Measurements from ENCODE around the gene TRANK1.

DNA sequence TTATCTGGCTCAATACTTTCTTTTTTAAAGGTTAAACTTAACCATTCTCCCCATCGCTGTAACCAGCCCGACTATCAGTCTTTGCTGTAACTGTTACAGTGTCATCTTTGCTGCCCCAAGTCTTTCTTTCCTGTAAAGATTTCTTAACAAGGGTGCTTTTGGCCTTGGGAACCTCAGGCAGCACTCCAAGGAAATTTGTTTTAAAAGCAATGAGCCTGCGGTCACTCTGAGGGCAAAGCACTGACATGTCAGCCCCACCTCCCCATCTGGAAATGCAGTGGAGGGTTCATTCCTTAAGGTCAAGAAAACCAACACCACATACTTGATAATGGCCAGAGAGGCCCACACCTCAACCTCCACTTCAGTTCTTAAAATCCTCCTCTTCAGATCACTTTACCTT is 3.2 kb downstream of the TRANK1 start:
- TF ChIP-seq EZH2phosphoT487 (IDR thresholded peaks at IDR 0.05; ENCODE audit: low read length) (no peak), EZH2 (optimal IDR thresholded peaks at IDR 0.05; ENCODE audit: low read depth, low read length) (no peak)
- TF ChIP-seq, protein P1, sequence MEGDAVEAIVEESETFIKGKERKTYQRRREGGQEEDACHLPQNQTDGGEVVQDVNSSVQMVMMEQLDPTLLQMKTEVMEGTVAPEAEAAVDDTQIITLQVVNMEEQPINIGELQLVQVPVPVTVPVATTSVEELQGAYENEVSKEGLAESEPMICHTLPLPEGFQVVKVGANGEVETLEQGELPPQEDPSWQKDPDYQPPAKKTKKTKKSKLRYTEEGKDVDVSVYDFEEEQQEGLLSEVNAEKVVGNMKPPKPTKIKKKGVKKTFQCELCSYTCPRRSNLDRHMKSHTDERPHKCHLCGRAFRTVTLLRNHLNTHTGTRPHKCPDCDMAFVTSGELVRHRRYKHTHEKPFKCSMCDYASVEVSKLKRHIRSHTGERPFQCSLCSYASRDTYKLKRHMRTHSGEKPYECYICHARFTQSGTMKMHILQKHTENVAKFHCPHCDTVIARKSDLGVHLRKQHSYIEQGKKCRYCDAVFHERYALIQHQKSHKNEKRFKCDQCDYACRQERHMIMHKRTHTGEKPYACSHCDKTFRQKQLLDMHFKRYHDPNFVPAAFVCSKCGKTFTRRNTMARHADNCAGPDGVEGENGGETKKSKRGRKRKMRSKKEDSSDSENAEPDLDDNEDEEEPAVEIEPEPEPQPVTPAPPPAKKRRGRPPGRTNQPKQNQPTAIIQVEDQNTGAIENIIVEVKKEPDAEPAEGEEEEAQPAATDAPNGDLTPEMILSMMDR (IDR thresholded peaks at IDR 0.05; ENCODE audit: low read length), result no peak

Measured in MM.1S (cell line).